Endothelial cell of umbilical vein (primary cell): Measurements from ENCODE around the gene ARHGEF1. TPM values are rescaled to one million over a fixed set of nuclear protein-coding genes. Genes with fewer than 3 reads are reported as not detected.

Experiments
- BruUV-seq: library from RNA; stranded (reverse); fragments of 400-500 nt; replicated peaks from 2 replicates; lab custom pipeline; 2021; lab: Mats Ljungman, UMichigan
- CTCF ChIA-PET: fragments of 300-600, 350-600 bp; sonication (Branson Sonifier 250); formaldehyde crosslinking; loops from one replicate; lab custom pipeline; 2021; ENCODE audit warnings: antibody characterized with exemption, inconsistent platforms; lab: Charles Lee
- POLR2A ChIA-PET: fragments of 300-600, 350-600 bp; sonication (Branson Sonifier 250); formaldehyde crosslinking; loops from one replicate; lab custom pipeline; 2021; ENCODE audit warnings: antibody characterized with exemption, inconsistent platforms; lab: Charles Lee
- DNase-seq: peaks from one replicate; pipeline ENCODE4 v3.0.0-alpha.2; 2011; ENCODE audit warnings: low read depth, low spot score
- FAIRE-seq: peaks from 2 replicates; lab custom pipeline; 2011; peaks lifted over from hg19 to GRCh38; lab: Jason Lieb, UNC
- H2AFZ ChIP-seq: 2 replicates; pipeline ENCODE4 v1.6.0; 2012; ENCODE audit warnings: low read depth, low read length, control low read depth, inconsistent platforms
- H3K27ac ChIP-seq: 2 replicates; pipeline ENCODE4 v1.5.1; 2011; ENCODE audit warnings: low read depth, mild to moderate bottlenecking, control low read depth, low read length, moderate library complexity; ENCODE audit not compliant: insufficient read depth
- H3K27me3 ChIP-seq, 2 experiments: 2 replicates each; pipeline versions ENCODE4 v1.6.0 to v1.6.1; 2011; ENCODE audit warnings: low read length in 2 of 2, mixed read lengths in 1 of 2; ENCODE audit not compliant: control insufficient read depth in 2 of 2, insufficient read depth in 2 of 2
- H3K36me3 ChIP-seq, 2 experiments: 2 replicates in 1 of 2; 3 replicates in 1 of 2; pipeline ENCODE4 v1.5.1; 2011; ENCODE audit warnings: low read length in 2 of 2, mild to moderate bottlenecking in 1 of 2, moderate library complexity in 1 of 2; ENCODE audit not compliant: control insufficient read depth in 2 of 2, insufficient read depth in 2 of 2; ENCODE audit errors: extremely low read depth in 1 of 2
- H3K4me1 ChIP-seq: 3 replicates; pipeline ENCODE4 v1.5.1; 2011; ENCODE audit warnings: mild to moderate bottlenecking, low read length; ENCODE audit not compliant: control insufficient read depth, insufficient read depth; ENCODE audit errors: extremely low read depth
- H3K4me2 ChIP-seq: 2 replicates; pipeline ENCODE4 v1.6.1; 2011; ENCODE audit warnings: low read length, control low read depth, mixed read lengths; ENCODE audit not compliant: insufficient read depth
- H3K4me3 ChIP-seq, 3 experiments: fragments of 200-600 bp in 1 of 3; sonication (generic), shearing (Covaris generic) in 1 of 3; replicated peaks in 1 of 3; 2 replicates each; pipeline ENCODE4 v1.5.1; 2011 to 2016; ENCODE audit warnings: control low read depth in 3 of 3, low read length in 3 of 3, mild to moderate bottlenecking in 2 of 3, inconsistent platforms in 1 of 3, low read depth in 1 of 3, moderate library complexity in 1 of 3; ENCODE audit not compliant: insufficient read depth in 1 of 3
- H3K79me2 ChIP-seq: 2 replicates; pipeline ENCODE4 v1.6.0; 2012; ENCODE audit warnings: low read length, inconsistent platforms; ENCODE audit not compliant: control insufficient read depth, insufficient read depth
- H3K9ac ChIP-seq: replicated peaks from 2 replicates; pipeline ENCODE3; 2011; ENCODE audit warnings: low read length, control low read depth; ENCODE audit not compliant: insufficient read depth; ENCODE audit errors: extremely low read depth
- H3K9me1 ChIP-seq: replicated peaks from 3 replicates; pipeline ENCODE4 v1.6.0; 2011; ENCODE audit warnings: mild to moderate bottlenecking, low read length; ENCODE audit not compliant: control insufficient read depth, insufficient read depth; ENCODE audit errors: extremely low read depth
- H3K9me3 ChIP-seq: replicated peaks from 2 replicates; pipeline ENCODE4 v1.5.1; 2012; ENCODE audit warnings: low read length, inconsistent platforms; ENCODE audit not compliant: control insufficient read depth, insufficient read depth
- H4K20me1 ChIP-seq: replicated peaks from 2 replicates; pipeline ENCODE3; 2011; ENCODE audit warnings: mild to moderate bottlenecking, low read length; ENCODE audit not compliant: control insufficient read depth, insufficient read depth; ENCODE audit errors: extremely low read depth
- EZH2 ChIP-seq: IDR thresholded peaks from 2 replicates; pipeline ENCODE4 v1.6.1; 2012; ENCODE audit warnings: borderline replicate concordance, low read depth, mild to moderate bottlenecking, moderate library complexity, low read length, inconsistent platforms; ENCODE audit not compliant: severe bottlenecking
- FOS ChIP-seq: IDR thresholded peaks from 2 replicates; pipeline ENCODE4 v1.6.1; 2011; ENCODE audit warnings: mild to moderate bottlenecking, low read length, moderate library complexity, borderline replicate concordance; ENCODE audit not compliant: insufficient read depth
- GATA2 ChIP-seq: IDR thresholded peaks from 2 replicates; pipeline ENCODE4 v1.7.0; 2011; ENCODE audit warnings: low read depth, mild to moderate bottlenecking, moderate library complexity, mixed read lengths, low read length; ENCODE audit not compliant: insufficient read length, insufficient read depth
- JUN ChIP-seq: IDR thresholded peaks from 2 replicates; pipeline ENCODE4 v1.6.1; 2011; ENCODE audit warnings: borderline replicate concordance, low read depth; ENCODE audit not compliant: insufficient read length, insufficient read depth
- MAX ChIP-seq: IDR thresholded peaks from 2 replicates; pipeline ENCODE4 v1.6.1; 2011; ENCODE audit not compliant: insufficient read depth, insufficient read length
- MYC ChIP-seq: IDR thresholded peaks from one replicate; pipeline ENCODE4 v1.6.1; 2011; ENCODE audit warnings: mild to moderate bottlenecking, low read depth, low read length
- POLR2A ChIP-seq: IDR thresholded peaks from 2 replicates; pipeline ENCODE4 v1.6.1; 2012; ENCODE audit warnings: low read depth, mild to moderate bottlenecking, control low read depth, low read length
- POLR2AphosphoS5 ChIP-seq: IDR thresholded peaks from 2 replicates; pipeline ENCODE4 v1.6.1; 2012; ENCODE audit warnings: low read depth, mild to moderate bottlenecking, control low read depth, low read length, moderate library complexity; ENCODE audit not compliant: insufficient read depth
- dilution Hi-C: fragments of 300-500 bp; cut with MboI; formaldehyde crosslinking; loops from one replicate; pipeline ENCODE4 v1.15.0; 2019; ENCODE audit warnings: low sequenced_read_pairs; ENCODE audit not compliant: extremely low pct_ligation_motif_present
- intact Hi-C: fragments of 100-400 bp; cut with micrococcal nuclease; formaldehyde crosslinking; loops from one replicate; pipeline ENCODE4 v1.10.0; 2022
- polyA plus RNA-seq, 4 experiments: library from polyadenylated mRNA; depleted of rRNA in 3 of 4; stranded (reverse) in 3 of 4; unstranded in 1 of 4; fragments of >200 nt; gene quantifications; 2 replicates each; pipeline versions ENCODE4 v1.2.1 to v1.2.3, GENCODE V29; 2011 to 2012; ENCODE audit warnings: missing spikeins in 1 of 4
- total RNA-seq: library from RNA; stranded (reverse); gene quantifications from 2 replicates; pipeline ENCODE4 v1.2.3, GENCODE V29; 2021
- TF ChIP-seq, protein P1 (sequence below), 2 donors: IDR thresholded peaks; 1 replicate in 1 of 2; 2 replicates in 1 of 2; pipeline ENCODE4 v1.5.1; 2011; ENCODE audit warnings: low read length in 2 of 2, mild to moderate bottlenecking in 2 of 2, moderate library complexity in 2 of 2, control low read depth in 1 of 2, inconsistent platforms in 1 of 2, low read depth in 1 of 2; ENCODE audit not compliant: insufficient read depth in 1 of 2; ENCODE audit errors: extremely low read depth in 1 of 2

ARHGEF1 gene
- total and polyA plus RNA-seq, 2 donors (not counting 3 experiments of a cell fraction or from before 2014, with no cell fraction given), result 65.4 to 123 TPM

DNA sequence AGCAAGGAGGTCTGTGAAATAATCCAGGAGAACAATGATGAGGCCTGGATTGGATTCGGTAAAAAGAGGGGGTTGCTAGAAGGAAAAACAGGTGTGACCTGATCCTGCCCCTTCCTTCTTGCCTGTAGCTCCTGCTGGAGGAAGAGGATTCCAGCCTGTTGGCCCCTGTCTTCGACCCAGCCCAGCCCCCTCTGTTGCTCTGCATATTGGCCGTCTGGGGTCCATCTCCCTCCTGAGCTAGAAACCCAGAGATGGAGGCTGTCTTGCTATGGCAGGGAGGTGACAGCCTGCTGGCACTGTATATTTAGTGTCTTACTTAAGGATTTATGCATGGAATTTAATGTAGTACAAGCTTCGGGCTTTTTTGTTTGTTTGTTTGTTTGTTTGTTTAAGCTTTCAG is 31.5 kb upstream of the ARHGEF1 start:
- FAIRE-seq, result no peak
- H4K20me1 ChIP-seq, result no peaks in the 10 kb centered on the region
- no peak overlapping the region for H3K27ac ChIP-seq
- POLR2A ChIA-PET, result interaction anchor here (1.2 kb wide), 1 partner anchor 8 kb away, joined by 4 read pairs; no protein-coding TSS in a partner anchor
- dilution Hi-C loops, result no loop called here
- no peak overlapping the region for H2AFZ ChIP-seq
- H3K4me3 ChIP-seq, result no peak overlapping the region
- H3K9me3 ChIP-seq, result no peaks in the 10 kb centered on the region
- H3K9ac ChIP-seq, result no peak overlapping the region
- TF ChIP-seq EZH2, result no peak
- TF ChIP-seq, protein P1, sequence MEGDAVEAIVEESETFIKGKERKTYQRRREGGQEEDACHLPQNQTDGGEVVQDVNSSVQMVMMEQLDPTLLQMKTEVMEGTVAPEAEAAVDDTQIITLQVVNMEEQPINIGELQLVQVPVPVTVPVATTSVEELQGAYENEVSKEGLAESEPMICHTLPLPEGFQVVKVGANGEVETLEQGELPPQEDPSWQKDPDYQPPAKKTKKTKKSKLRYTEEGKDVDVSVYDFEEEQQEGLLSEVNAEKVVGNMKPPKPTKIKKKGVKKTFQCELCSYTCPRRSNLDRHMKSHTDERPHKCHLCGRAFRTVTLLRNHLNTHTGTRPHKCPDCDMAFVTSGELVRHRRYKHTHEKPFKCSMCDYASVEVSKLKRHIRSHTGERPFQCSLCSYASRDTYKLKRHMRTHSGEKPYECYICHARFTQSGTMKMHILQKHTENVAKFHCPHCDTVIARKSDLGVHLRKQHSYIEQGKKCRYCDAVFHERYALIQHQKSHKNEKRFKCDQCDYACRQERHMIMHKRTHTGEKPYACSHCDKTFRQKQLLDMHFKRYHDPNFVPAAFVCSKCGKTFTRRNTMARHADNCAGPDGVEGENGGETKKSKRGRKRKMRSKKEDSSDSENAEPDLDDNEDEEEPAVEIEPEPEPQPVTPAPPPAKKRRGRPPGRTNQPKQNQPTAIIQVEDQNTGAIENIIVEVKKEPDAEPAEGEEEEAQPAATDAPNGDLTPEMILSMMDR (IDR thresholded peaks at IDR 0.05; ENCODE audit: extremely low read depth in 1 of 2, insufficient read depth in 1 of 2, low read depth in 1 of 2, low read length in 2 of 2), result no peak
- no peak for TF ChIP-seq MAX
- TF ChIP-seq GATA2, result no peak
- TF ChIP-seq POLR2AphosphoS5, result no peak
- no peak for TF ChIP-seq MYC
- no peak for TF ChIP-seq FOS
- TF ChIP-seq POLR2A, result no peak
- no peak for TF ChIP-seq JUN
- H3K9me1 ChIP-seq, result no peaks in the 10 kb centered on the region
- no peaks in the 10 kb centered on the region for H3K4me1 ChIP-seq
- no TSS peak for BruUV-seq
- intact Hi-C loops, result no loop called here
- CTCF ChIA-PET, result interaction anchor here (1.2 kb wide), 1 partner anchor 9 kb away, joined by 4 read pairs; the partner anchor contains the start of gene RPS19
- H3K4me2 ChIP-seq, result no peak overlapping the region
- no peak for DNase-seq
- H3K79me2 ChIP-seq, result no peaks in the 10 kb centered on the region
- peaks cover 27 to 39% of the 10 kb centered on the region in 2 experiments for H3K27me3 ChIP-seq
- no peaks in the 10 kb centered on the region for H3K36me3 ChIP-seq
